ENCODE results near the gene PPARGC1A.

PPARGC1A gene

DNA sequence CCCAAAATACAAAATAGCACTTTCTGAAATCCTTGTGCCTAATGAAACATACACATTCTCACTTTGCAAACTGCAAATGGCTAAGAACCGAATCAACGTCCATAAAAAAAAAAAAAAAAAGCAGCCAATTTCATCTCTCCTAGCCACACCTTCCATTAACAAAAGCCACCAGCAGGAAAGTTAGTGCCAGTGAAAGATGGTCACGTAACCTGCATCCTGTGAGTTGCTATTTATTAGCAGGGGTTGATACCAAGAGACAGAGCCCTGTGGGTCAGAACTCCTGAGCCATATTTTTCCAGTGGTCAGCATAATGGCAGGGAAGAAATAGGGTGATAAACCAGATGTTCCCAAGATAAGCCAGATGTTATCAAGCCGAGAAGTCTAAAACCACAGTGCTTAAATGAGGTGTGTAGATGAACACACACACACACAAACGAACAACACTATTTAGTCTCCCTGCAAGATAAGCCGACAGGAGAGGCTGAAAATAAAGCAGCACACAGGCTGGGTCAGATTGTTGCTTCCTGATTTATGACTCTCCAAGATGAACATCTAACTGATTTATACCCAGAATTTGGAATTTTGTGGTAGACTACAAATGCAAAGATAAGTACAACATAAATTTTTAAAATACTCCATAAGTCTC lies 11.5 kb downstream of the PPARGC1A start:
- no peak overlapping the region for H3K4me3 Mint-ChIP-seq

DNA sequence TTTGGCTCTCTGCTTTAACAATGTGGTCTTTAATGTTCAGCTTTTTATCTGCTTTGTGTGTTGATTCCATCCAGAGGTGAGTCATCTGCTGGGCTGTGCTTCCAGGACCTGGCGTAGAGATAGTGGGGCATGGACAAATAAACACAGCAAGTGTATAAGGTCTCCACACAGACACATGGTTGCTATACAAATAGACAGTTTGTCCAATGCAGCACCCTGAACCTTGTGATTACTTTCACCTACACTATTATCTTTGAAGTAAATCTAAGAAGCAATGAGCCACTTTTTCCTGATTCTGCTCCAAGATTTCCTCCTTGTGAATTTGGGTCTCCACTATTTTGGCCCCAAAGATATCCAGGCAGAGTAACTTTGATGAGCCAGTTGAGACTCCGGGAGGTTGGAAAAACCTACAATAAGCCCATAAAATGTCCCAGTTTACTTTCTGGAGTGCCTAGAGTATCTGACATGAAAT lies 12.1 kb downstream of the PPARGC1A start:
- Mint-ChIP-seq H3K36me3 (ENCODE audit: low read depth) (no peaks in the 10 kb centered on the region), H3K9me3 (no peaks in the 10 kb centered on the region), H3K27ac (no peak overlapping the region), H3K4me3 (no peak overlapping the region), H3K27me3 (no peaks in the 10 kb centered on the region), H3K4me1 (ENCODE audit: low read depth) (no peaks in the 10 kb centered on the region)

More for the DNA sequence above, 11.5 kb downstream of the PPARGC1A start:
- no peaks in the 10 kb centered on the region for H3K36me3 Mint-ChIP-seq (ENCODE audit: low read depth)
- no peak overlapping the region for H3K27ac Mint-ChIP-seq
- no peaks in the 10 kb centered on the region for H3K27me3 Mint-ChIP-seq
- H3K9me3 Mint-ChIP-seq = no peaks in the 10 kb centered on the region
- no peaks in the 10 kb centered on the region for H3K4me1 Mint-ChIP-seq (ENCODE audit: low read depth)

DNA sequence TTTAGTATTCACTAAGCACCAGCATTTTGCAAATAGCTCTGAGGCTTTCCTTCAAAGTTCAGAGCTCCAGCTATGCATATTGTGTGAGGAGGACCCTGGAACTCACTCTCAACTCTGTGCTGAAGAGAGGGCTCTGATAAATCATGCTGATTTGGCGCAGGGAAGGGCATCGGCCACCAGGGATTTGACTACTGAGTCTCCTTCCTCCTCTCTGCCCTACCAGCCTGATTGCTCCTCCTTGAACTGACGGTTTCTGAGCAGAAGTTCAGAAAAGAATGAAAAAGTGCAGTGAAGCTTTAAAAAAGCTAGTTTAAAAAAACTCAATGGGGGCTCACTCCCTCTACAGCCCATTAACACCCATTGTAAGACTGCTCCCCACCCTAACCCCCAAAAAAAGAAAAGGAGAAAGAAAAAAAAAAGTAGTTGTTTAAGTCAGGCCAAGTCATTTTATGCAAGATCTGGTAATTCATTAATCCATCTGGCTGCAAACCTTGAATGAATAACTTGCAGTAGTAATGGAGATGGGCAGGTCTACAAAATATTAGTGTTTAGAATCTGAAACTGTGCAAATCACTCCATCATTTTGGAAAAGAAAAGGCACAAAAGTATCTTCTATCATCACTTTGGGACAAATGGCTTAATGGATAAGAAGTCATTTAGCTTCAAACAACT lies 13.3 kb downstream of the PPARGC1A start:
- Mint-ChIP-seq H3K4me3 (no peak overlapping the region), H3K4me1 (ENCODE audit: low read depth) (no peaks in the 10 kb centered on the region), H3K27me3 (no peaks in the 10 kb centered on the region), H3K36me3 (ENCODE audit: low read depth) (no peaks in the 10 kb centered on the region), H3K27ac (no peak overlapping the region), H3K9me3 (no peaks in the 10 kb centered on the region)

DNA sequence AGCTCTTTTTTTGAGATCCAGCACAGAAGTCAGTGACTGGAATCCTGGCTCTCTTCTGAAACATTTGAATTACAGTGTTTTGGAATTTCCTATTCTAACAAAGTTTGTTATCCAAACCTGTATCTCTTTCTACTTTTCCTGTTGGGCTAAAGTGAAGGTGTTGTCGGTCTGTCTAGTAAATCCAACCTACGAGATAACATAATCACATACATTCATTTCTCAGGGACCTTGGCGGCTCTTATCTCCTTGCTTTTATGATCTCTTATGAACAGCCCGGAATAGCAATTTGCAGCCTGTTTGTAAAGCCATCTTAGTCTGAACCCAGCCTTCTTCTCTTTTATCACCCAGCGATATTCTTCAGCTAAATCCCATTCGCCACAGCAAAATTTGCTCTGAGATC lies 14.5 kb downstream of the PPARGC1A start:
- Mint-ChIP-seq H3K4me3 (no peak overlapping the region), H3K9me3 (no peaks in the 10 kb centered on the region), H3K36me3 (ENCODE audit: low read depth) (no peaks in the 10 kb centered on the region), H3K4me1 (ENCODE audit: low read depth) (no peaks in the 10 kb centered on the region), H3K27me3 (no peaks in the 10 kb centered on the region), H3K27ac (no peak overlapping the region)

DNA sequence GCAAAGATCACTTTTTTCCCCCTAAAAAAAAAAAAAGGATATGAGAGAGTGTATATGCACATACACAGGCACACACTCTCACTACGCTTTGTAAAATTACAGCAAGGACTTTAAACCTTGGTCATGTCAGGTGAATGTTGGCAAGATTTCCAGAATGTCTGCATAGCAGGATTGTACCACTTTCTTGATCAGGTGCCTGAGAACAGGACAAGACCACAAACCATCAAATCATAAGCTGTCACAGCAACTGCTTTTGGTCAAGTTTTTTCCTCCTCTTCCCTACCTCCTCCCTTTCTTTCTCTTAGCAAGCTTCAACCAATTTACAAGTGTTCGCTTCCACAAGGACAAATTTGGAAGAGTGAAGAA lies 15.3 kb downstream of the PPARGC1A start:
- Mint-ChIP-seq H3K4me1 (ENCODE audit: low read depth) (no peaks in the 10 kb centered on the region), H3K4me3 (no peak overlapping the region), H3K27me3 (no peaks in the 10 kb centered on the region), H3K9me3 (no peaks in the 10 kb centered on the region), H3K36me3 (ENCODE audit: low read depth) (no peaks in the 10 kb centered on the region), H3K27ac (no peak overlapping the region)

DNA sequence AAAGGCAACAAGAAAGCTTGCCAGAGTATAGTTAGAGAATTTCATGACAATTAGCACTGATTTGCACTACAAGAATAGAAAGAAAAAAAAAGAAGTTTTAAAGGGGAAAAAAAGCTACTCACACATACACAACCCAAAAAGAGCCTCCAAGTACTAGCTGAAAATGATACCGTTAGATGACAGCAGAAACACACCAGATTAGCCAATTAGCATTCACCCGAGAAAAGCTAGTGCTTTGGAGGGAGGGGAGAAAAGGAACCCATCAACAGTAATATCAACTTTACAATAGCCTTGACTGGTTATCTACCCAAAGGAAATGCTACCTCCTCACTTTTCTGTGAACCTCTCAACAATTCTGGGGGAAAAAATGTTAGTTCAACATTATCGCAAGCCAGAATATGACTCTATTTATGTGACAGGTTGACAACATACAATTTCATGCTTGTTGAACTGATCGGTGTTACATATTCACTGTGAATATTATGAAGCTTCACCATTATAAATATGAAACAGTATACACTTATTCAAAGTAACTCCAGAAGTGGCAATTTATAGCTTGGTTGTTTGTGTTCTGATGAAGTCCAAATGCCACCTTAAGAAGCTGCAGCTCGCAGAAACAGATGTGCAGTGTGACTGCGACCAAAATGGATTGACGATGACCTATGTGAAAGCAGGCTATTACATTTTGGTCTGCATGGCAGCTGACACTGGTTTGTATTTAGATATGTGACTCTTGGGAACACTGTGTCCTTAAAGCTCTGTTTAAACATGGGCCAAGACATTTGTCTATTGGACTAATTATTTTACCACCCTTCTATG lies 15.9 kb downstream of the PPARGC1A start:
- Mint-ChIP-seq H3K27me3 (no peaks in the 10 kb centered on the region), H3K4me1 (ENCODE audit: low read depth) (no peaks in the 10 kb centered on the region), H3K27ac (no peak overlapping the region), H3K4me3 (no peak overlapping the region), H3K9me3 (no peaks in the 10 kb centered on the region), H3K36me3 (ENCODE audit: low read depth) (no peaks in the 10 kb centered on the region)

DNA sequence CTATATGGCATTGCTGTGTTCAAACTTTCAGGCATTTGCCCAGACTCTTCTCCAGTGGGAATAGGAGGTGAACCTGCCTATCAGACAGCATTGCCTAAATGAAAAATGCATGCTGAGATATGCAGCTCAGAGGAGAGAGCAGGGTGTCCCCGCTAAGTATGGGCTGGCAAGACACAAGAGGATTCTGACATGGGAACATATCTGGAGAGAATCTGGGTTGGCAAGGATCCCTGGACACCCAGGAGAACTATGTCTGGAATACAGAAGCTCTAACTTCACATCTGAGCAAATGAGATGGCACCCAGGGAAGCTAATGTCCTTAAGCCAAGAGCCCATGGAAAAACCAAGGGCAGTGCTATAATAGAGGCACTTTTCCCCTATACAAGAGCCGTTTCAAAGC lies 18.4 kb downstream of the PPARGC1A start:
- no peaks in the 10 kb centered on the region for H3K4me1 Mint-ChIP-seq (ENCODE audit: low read depth)
- H3K27me3 Mint-ChIP-seq = no peaks in the 10 kb centered on the region
- H3K36me3 Mint-ChIP-seq (ENCODE audit: low read depth) = no peaks in the 10 kb centered on the region
- no peak overlapping the region for H3K27ac Mint-ChIP-seq
- H3K4me3 Mint-ChIP-seq = no peak overlapping the region
- H3K9me3 Mint-ChIP-seq = no peaks in the 10 kb centered on the region

DNA sequence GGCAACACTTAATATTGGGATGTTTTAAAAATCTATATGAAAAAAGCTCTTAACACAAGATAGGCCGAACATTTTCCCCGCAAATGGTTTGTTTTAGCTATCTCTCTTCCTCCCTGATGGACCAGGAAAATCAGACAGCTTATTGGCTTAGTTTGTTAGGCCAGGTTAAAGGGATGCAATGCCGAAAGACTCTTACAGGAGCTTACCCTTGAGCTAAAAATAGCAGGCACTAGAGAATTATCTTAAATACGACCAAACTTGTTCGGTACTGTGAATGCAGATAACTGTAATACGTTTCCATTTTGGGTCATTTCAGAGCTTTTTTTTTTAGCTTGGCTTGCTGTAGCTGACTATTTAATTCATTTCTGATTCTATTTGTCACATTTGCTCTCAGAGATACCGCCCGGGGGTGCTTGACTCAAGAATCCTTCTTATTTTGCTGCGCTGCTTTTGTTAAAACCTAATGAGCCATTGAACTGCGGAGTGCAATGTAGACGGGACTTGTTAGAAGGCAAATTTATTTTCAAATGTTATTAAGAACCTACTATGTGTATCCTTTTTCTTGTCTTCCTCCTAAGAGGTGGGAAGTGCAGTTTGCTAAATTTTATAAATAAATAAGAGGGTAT lies 23.3 kb downstream of the PPARGC1A start:
- no peak overlapping the region for H3K4me3 Mint-ChIP-seq
- H3K4me1 Mint-ChIP-seq (ENCODE audit: low read depth) = no peaks in the 10 kb centered on the region
- H3K36me3 Mint-ChIP-seq (ENCODE audit: low read depth) = no peaks in the 10 kb centered on the region

DNA sequence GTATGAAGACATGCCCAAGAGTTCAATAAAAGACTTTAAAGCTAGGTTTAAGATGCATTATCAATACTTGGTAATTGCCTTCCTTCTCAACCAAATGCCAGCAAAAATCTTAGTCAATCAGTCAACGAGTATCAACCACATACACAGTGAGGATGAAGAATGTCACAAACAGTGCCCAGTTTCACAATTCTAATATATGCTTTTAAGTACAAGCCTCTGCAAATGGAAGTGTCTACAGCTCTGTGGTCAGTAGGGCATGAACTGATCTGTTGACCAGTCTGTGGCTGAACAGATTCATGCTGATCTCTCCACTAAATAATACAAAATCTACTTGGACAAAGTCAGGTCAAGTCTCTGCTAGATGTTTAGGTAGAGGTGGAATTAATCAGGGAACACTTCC lies 27.9 kb downstream of the PPARGC1A start:
- Mint-ChIP-seq H3K4me3 (no peak overlapping the region), H3K4me1 (ENCODE audit: low read depth) (no peaks in the 10 kb centered on the region), H3K27me3 (no peaks in the 10 kb centered on the region), H3K36me3 (ENCODE audit: low read depth) (no peaks in the 10 kb centered on the region), H3K27ac (no peak overlapping the region), H3K9me3 (no peaks in the 10 kb centered on the region)

More for the DNA sequence above, 23.3 kb downstream of the PPARGC1A start:
- no peaks in the 10 kb centered on the region for H3K27me3 Mint-ChIP-seq
- H3K9me3 Mint-ChIP-seq = no peaks in the 10 kb centered on the region
- no peak overlapping the region for H3K27ac Mint-ChIP-seq

DNA sequence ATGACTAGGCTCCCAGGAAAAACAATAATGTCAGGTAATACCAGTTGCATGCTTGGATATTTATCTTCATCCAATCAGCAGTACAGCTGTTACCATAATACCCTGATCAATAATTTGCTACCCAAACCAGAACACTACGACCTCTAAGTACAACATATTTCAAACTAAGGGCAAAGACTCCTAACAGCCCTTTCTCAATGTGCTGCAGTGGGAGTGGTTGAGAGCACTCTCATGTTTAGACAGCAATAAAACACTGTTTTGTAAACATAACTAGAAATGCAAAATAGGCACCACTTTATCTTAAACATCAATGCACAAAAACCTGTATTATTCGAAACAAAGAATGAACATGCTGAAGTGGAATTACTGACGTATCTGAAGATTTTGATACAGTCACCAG lies 28.9 kb downstream of the PPARGC1A start:
- Mint-ChIP-seq H3K36me3 (ENCODE audit: low read depth) (no peaks in the 10 kb centered on the region), H3K27me3 (no peaks in the 10 kb centered on the region), H3K9me3 (no peaks in the 10 kb centered on the region), H3K4me3 (no peak overlapping the region), H3K27ac (no peak overlapping the region), H3K4me1 (ENCODE audit: low read depth) (no peaks in the 10 kb centered on the region)

DNA sequence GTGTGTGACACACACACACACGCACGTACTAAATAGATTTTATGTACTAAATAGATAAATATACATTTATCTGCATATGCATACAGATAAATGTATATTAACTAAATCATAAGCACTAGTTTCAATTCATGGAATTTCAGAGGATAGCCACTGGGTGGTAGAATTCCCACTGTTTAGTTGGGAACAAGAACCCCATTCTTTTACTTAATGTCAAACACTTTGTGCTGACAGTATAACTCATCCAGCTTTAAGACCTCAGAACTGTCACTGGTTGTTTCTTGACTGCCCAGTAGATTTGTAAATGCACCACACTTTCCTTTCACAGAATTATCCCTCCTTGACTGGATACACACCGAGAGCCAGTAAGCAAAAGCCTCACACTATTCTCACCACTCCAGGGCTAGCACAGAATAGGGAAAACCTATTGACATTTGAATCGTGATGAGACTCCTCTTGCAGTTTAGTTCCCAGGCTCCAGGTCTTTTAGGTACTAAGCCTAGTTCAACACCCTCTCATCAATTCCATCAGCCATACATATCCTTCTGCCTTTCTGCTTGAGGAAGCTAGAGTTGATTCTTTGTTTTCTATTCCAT lies 32.4 kb downstream of the PPARGC1A start:
- no peak overlapping the region for H3K4me3 Mint-ChIP-seq
- no peaks in the 10 kb centered on the region for H3K27me3 Mint-ChIP-seq
- H3K27ac Mint-ChIP-seq = no peak overlapping the region
- H3K9me3 Mint-ChIP-seq = peaks cover 3% of the 10 kb centered on the region
- no peaks in the 10 kb centered on the region for H3K36me3 Mint-ChIP-seq (ENCODE audit: low read depth)
- no peaks in the 10 kb centered on the region for H3K4me1 Mint-ChIP-seq (ENCODE audit: low read depth)

DNA sequence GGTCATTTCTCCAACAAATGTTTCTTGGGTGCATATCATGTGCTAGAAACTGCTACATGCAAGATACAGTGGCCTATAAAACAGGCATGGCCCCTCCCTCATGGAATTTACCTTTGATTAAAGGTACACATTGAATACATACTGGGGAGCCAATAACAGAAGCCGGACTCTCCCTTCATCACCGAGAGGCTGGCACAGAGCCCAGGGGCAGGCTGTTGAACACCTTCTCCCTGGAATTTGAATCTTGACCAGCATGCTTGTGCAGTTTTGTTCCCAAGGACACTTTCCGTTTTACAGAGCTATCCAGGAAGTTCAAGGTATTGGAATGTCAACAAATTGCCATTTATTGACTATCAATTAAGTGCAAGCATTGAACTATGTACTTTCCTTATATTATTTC lies 33.2 kb downstream of the PPARGC1A start:
- Mint-ChIP-seq H3K4me3 (no peak overlapping the region), H3K4me1 (ENCODE audit: low read depth) (no peaks in the 10 kb centered on the region), H3K9me3 (peaks cover 3% of the 10 kb centered on the region), H3K27me3 (no peaks in the 10 kb centered on the region), H3K27ac (no peak overlapping the region), H3K36me3 (ENCODE audit: low read depth) (no peaks in the 10 kb centered on the region)

DNA sequence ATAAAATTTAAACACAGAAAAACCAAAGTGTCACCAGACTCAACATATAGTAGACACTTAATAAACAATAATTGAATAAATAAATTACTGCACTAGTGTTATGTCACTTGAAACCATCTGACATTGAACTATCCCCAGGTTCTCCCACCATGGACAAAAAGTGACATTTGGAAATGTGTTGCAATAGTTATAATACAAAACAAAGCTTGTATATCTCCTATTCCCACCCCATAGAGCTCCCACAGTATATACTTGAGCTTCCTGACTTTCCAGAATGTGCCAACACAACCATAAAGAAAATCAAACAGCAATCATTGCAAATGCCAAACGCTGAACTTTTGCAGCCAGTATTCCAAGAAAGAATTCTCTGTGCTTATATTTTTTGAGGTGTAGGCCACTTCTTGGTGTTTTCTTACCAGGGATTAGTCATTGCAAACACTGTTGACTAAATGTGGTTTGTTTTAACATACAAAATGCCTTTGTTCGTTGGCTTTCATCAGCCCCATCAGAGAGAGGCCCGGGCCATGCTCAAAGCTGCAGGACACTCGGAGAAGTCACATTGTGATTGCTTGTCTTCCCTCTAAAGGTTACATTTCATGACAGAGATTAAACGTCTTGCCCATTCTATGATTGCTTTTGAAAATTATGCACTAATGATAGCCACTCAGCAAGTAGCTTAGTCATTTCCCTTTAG lies 33.8 kb downstream of the PPARGC1A start:
- H3K4me1 Mint-ChIP-seq (ENCODE audit: low read depth) = no peaks in the 10 kb centered on the region
- H3K4me3 Mint-ChIP-seq = no peak overlapping the region
- no peak overlapping the region for H3K27ac Mint-ChIP-seq
- H3K9me3 Mint-ChIP-seq = peaks cover 3% of the 10 kb centered on the region
- H3K27me3 Mint-ChIP-seq = no peaks in the 10 kb centered on the region
- H3K36me3 Mint-ChIP-seq (ENCODE audit: low read depth) = no peaks in the 10 kb centered on the region

DNA sequence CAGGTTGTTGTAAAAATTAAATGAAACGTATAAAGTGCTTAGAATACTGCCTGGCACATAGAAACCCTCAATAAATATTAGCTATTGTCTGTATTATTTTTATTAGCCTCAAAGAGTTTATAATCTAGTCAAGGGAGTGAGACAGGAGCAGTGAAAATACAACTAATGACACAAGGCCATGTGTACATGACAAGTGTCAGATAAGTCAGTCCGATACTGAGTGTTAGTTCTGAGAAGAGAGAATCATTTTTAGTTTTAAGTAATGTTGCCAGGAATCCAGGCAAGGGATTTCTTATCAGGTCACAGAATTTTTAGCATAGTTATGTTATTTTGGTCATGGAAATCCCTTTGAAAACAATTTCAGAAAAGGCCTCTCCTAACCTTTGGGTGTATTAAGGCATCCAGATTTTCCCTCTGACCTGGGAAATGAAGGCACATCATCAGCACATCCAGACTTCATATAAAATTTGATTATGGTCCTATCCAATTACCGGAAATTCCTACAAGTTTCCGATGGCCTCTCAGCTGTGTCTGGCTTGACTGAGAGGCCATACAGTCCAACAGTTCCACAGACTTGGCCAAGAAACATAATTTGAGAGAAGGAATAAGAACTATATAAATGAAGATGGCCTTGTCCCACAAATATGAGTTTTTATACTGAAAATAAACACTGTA lies 35.7 kb downstream of the PPARGC1A start:
- no peak overlapping the region for H3K4me3 Mint-ChIP-seq
- H3K9me3 Mint-ChIP-seq = peaks cover 3% of the 10 kb centered on the region
- H3K4me1 Mint-ChIP-seq (ENCODE audit: low read depth) = no peaks in the 10 kb centered on the region
- no peak overlapping the region for H3K27ac Mint-ChIP-seq
- no peaks in the 10 kb centered on the region for H3K36me3 Mint-ChIP-seq (ENCODE audit: low read depth)
- no peaks in the 10 kb centered on the region for H3K27me3 Mint-ChIP-seq
